Esophagus muscularis mucosa (tissue), 4 donors: Measurements from ENCODE around the gene CALCOCO1.

ENCODE experiments used
- EP300 ChIP-seq: sonication (generic); formaldehyde crosslinking; IDR thresholded peaks from one replicate; pipeline ENCODE4 v1.6.1; 2017; ENCODE audit warnings: antibody characterized with exemption
- POLR2A ChIP-seq: fragments of 450-650 bp; IDR thresholded peaks from one replicate; pipeline ENCODE4 v1.6.1; 2017; ENCODE audit warnings: antibody characterized with exemption, moderate library complexity, mild to moderate bottlenecking, low read depth
- POLR2AphosphoS5 ChIP-seq, 2 donors: sonication (generic); formaldehyde crosslinking; IDR thresholded peaks; one replicate each; pipeline ENCODE4 v1.6.1; 2017; ENCODE audit warnings: antibody characterized with exemption in 2 of 2
- TF ChIP-seq, protein P1 (sequence below), 3 experiments: fragments of 200-600 bp in 2 of 3; fragments of 450-650 bp in 1 of 3; sonication (generic) in 2 of 3; IDR thresholded peaks; one replicate each; pipeline ENCODE4 v1.5.1; 2017 to 2019; ENCODE audit warnings: antibody characterized with exemption in 3 of 3, mild to moderate bottlenecking in 2 of 3, moderate library complexity in 1 of 3

DNA sequence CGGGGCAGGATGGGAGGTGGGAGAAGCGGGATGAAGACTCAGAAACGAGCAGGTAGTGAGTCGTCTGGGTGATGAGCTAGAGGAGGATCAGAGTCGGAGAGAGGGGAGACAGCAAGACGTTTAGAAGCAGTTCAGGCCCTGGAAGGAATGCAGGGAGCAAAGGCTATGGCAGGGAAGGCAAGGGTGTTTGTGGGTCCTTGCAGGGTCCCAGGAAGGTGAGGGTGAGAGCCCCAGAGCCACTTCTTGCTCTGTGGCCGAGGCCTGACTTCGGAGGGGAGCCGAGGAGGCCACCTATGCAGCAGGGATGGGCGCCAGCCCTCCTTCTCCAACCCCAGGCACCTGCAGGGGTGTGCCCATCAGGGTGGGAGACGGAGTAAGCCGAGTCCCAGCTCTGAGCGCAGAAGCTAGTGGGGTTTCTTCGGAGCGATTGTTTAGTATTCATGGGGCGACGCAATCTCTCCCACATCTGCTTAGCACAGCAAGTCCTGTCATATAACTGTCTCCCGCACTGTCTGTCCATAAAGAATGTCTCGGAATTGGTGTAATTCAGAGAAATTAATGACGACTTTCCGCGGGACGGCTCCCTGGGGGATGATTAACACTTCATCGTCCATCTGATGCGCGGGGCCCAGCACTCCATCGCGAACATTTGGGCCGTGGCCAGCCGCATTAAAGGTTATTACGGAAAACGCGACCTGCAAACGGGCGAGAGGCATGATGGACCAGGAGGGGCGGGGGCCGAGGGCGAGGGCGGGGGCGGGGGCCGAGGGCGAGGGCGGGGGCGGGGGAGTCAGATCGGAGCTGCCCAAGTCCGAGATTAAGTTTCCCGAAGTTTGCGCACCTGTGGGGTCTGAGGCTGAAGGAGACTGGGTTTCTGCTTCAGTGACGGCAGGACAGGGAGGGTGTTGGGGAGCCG, 12.2 kb upstream of the CALCOCO1 start:
- TF ChIP-seq, protein P1, sequence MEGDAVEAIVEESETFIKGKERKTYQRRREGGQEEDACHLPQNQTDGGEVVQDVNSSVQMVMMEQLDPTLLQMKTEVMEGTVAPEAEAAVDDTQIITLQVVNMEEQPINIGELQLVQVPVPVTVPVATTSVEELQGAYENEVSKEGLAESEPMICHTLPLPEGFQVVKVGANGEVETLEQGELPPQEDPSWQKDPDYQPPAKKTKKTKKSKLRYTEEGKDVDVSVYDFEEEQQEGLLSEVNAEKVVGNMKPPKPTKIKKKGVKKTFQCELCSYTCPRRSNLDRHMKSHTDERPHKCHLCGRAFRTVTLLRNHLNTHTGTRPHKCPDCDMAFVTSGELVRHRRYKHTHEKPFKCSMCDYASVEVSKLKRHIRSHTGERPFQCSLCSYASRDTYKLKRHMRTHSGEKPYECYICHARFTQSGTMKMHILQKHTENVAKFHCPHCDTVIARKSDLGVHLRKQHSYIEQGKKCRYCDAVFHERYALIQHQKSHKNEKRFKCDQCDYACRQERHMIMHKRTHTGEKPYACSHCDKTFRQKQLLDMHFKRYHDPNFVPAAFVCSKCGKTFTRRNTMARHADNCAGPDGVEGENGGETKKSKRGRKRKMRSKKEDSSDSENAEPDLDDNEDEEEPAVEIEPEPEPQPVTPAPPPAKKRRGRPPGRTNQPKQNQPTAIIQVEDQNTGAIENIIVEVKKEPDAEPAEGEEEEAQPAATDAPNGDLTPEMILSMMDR (IDR thresholded peaks at IDR 0.05): no peak
- no peak for TF ChIP-seq POLR2A
- TF ChIP-seq POLR2AphosphoS5 (IDR thresholded peaks at IDR 0.05): no peak
- TF ChIP-seq EP300: no peak
